ENCODE results near the gene SHROOM2.

DNA sequence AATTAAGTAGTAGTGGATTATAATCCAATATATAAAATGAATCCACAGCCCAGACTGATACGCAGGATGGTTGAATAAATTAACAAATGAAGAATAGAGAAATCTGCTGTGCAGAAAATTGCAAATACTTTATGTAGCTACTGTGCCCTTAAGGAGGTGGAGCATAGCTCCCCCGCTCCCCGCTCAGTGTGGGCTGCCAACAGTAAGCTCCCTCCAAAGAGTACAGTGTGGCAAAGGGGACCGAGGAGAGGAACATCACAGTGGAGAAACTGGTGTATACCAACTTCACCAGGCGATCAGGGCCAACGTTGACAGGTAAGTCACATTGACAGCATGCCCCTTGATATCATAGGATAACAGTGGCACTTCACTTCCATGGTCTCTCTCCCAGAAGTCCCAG lies 123.0 kb downstream of the SHROOM2 start:
- TF ChIP-seq CEBPB (IDR thresholded peaks at IDR 0.05): no peak
- TF ChIP-seq MAX (IDR thresholded peaks at IDR 0.05): no peak
- TF ChIP-seq, protein P1, sequence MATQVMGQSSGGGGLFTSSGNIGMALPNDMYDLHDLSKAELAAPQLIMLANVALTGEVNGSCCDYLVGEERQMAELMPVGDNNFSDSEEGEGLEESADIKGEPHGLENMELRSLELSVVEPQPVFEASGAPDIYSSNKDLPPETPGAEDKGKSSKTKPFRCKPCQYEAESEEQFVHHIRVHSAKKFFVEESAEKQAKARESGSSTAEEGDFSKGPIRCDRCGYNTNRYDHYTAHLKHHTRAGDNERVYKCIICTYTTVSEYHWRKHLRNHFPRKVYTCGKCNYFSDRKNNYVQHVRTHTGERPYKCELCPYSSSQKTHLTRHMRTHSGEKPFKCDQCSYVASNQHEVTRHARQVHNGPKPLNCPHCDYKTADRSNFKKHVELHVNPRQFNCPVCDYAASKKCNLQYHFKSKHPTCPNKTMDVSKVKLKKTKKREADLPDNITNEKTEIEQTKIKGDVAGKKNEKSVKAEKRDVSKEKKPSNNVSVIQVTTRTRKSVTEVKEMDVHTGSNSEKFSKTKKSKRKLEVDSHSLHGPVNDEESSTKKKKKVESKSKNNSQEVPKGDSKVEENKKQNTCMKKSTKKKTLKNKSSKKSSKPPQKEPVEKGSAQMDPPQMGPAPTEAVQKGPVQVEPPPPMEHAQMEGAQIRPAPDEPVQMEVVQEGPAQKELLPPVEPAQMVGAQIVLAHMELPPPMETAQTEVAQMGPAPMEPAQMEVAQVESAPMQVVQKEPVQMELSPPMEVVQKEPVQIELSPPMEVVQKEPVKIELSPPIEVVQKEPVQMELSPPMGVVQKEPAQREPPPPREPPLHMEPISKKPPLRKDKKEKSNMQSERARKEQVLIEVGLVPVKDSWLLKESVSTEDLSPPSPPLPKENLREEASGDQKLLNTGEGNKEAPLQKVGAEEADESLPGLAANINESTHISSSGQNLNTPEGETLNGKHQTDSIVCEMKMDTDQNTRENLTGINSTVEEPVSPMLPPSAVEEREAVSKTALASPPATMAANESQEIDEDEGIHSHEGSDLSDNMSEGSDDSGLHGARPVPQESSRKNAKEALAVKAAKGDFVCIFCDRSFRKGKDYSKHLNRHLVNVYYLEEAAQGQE (IDR thresholded peaks at IDR 0.05; ENCODE audit: low read depth): no peak
- no peak for TF ChIP-seq RAD21 (IDR thresholded peaks at IDR 0.05; ENCODE audit: low read depth)
- no peak for TF ChIP-seq TEAD4 (IDR thresholded peaks at IDR 0.05)
- no peak for TF ChIP-seq TAF1 (IDR thresholded peaks at IDR 0.05; ENCODE audit: low read depth)
- no peak for TF ChIP-seq EP300 (IDR thresholded peaks at IDR 0.05; ENCODE audit: borderline replicate concordance)
- TF ChIP-seq, protein P2, sequence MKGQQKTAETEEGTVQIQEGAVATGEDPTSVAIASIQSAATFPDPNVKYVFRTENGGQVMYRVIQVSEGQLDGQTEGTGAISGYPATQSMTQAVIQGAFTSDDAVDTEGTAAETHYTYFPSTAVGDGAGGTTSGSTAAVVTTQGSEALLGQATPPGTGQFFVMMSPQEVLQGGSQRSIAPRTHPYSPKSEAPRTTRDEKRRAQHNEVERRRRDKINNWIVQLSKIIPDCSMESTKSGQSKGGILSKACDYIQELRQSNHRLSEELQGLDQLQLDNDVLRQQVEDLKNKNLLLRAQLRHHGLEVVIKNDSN (IDR thresholded peaks at IDR 0.05): no peak
- no peak for TF ChIP-seq CREB1 (IDR thresholded peaks at IDR 0.05; ENCODE audit: low read depth)
- TF ChIP-seq EGR1 (IDR thresholded peaks at IDR 0.05): no peak
